Skin of body (tissue), 2 donors: ENCODE data around the gene PIP5K1A. TPM values are rescaled to one million over a fixed set of nuclear protein-coding genes. Genes with fewer than 3 reads are reported as not detected.
"Not testable (repeated sequence)": the region's sequence is repeated elsewhere in the genome, so short reads cannot be mapped to it uniquely, and the experiment has no call there.

ENCODE experiments used
- DNase-seq: peaks from one replicate; lab custom pipeline; 2025; lab: John Stamatoyannopoulos, UW
- total RNA-seq: library from RNA; depleted of rRNA; stranded (reverse); fragments of >200 nt; gene quantifications from one replicate; pipeline ENCODE4 v1.2.3, GENCODE V29; 2014

The PIP5K1A gene
- total RNA-seq, 1 donor from 2014 or later = 70.1 TPM

GRCh38 chr1:151189637-151190445, 8.5 kb upstream of the PIP5K1A start, which contains the start of gene VPS72:
Gene VPS72, minus strand, starts transcription at chr1:151190197. Its CDS starts 76 bp downstream, at chr1:151190121.
- peak; percentile 89 for DNase-seq

GRCh38 chr1:151192047-151192446, 6.3 kb upstream of the PIP5K1A start:
- DNase-seq = no peak

GRCh38 chr1:151193304-151193703, 5.0 kb upstream of the PIP5K1A start:
- no peak for DNase-seq

GRCh38 chr1:151193856-151194255, 4.5 kb upstream of the PIP5K1A start:
- no peak for DNase-seq

GRCh38 chr1:151194894-151195594, 3.3 kb upstream of the PIP5K1A start:
- peak; percentile 68 for DNase-seq

- peak; percentile 74 for DNase-seq
These were observed 2.0 kb upstream of the PIP5K1A start for GRCh38 chr1:151196292-151196800.

GRCh38 chr1:151197863-151198253, 494 bp upstream of the PIP5K1A start:
- DNase-seq = no peak

- DNase-seq = peak; percentile 66
These were observed 1.7 kb downstream of the PIP5K1A start for GRCh38 chr1:151199873-151200581.

- not testable (repeated sequence) for DNase-seq
These were observed 7.1 kb downstream of the PIP5K1A start for GRCh38 chr1:151205381-151205965.

- DNase-seq = no peak
These were observed 12.5 kb downstream of the PIP5K1A start for GRCh38 chr1:151210830-151211229.

- no peak for DNase-seq
These were observed 13.8 kb downstream of the PIP5K1A start for GRCh38 chr1:151211972-151212705.

GRCh38 chr1:151213560-151213959, 15.2 kb downstream of the PIP5K1A start:
- DNase-seq = no peak

GRCh38 chr1:151221616-151222015, 23.3 kb downstream of the PIP5K1A start:
- no peak for DNase-seq

GRCh38 chr1:151222130-151222529, 23.8 kb downstream of the PIP5K1A start:
- no peak for DNase-seq

GRCh38 chr1:151235235-151235634, 36.9 kb downstream of the PIP5K1A start:
- no peak for DNase-seq

- DNase-seq = no peak
These were observed 39.5 kb downstream of the PIP5K1A start for GRCh38 chr1:151237678-151238466.

- DNase-seq = no peak
These were observed 40.1 kb downstream of the PIP5K1A start for GRCh38 chr1:151238467-151238739.

- DNase-seq = no peak
These were observed 44.1 kb downstream of the PIP5K1A start for GRCh38 chr1:151242442-151242841.

GRCh38 chr1:151243683-151244216, 45.4 kb downstream of the PIP5K1A start:
- DNase-seq = no peak

GRCh38 chr1:151246786-151247185, 48.4 kb downstream of the PIP5K1A start:
- DNase-seq = no peak
